H1 (cell line): ENCODE results near the gene FAM186B. TPM values are rescaled to one million over a fixed set of nuclear protein-coding genes. Genes with fewer than 3 reads are reported as not detected.

Experiments
- CTCF ChIA-PET: fragments of 300-600 bp; sonication (Branson Sonifier 250); formaldehyde crosslinking; loops from one replicate; lab custom pipeline; 2021; ENCODE audit not compliant: partially characterized antibody; lab: Charles Lee
- POLR2A ChIA-PET: fragments of 300-600 bp; sonication (Branson Sonifier 250); formaldehyde crosslinking; loops from one replicate; lab custom pipeline; 2021; ENCODE audit warnings: inconsistent platforms; ENCODE audit not compliant: partially characterized antibody; lab: Charles Lee
- DNase-seq, 2 experiments: peaks; one replicate each; pipeline versions ENCODE4 v3.0.0 to v3.0.0-alpha.2; 2010 to 2022; ENCODE audit warnings: low spot score in 2 of 2, low read depth in 1 of 2, mixed read lengths in 1 of 2
- FAIRE-seq: peaks from 2 replicates; lab custom pipeline; 2011; peaks lifted over from hg19 to GRCh38; lab: Jason Lieb, UNC
- H2AFZ ChIP-seq: 2 replicates; pipeline ENCODE4 v1.8.1; 2012; ENCODE audit warnings: low read length, inconsistent platforms
- H2AK5ac ChIP-seq: 2 replicates; pipeline ENCODE4 v1.6.1; 2013; ENCODE audit warnings: low read depth, low read length
- H2BK120ac ChIP-seq: replicated peaks from 2 replicates; pipeline ENCODE3; 2013; ENCODE audit warnings: low read depth, low read length, inconsistent platforms
- H2BK12ac ChIP-seq: 2 replicates; pipeline ENCODE4 v1.6.1; 2013; ENCODE audit warnings: low read depth, low read length
- H2BK15ac ChIP-seq: 2 replicates; pipeline ENCODE4 v1.6.1; 2013; ENCODE audit warnings: low read length
- H2BK20ac ChIP-seq: 2 replicates; pipeline ENCODE4 v1.6.1; 2013; ENCODE audit warnings: low read length
- H2BK5ac ChIP-seq: 2 replicates; pipeline ENCODE4 v1.6.1; 2013; ENCODE audit warnings: low read depth, low read length
- H3K14ac ChIP-seq: 2 replicates; pipeline ENCODE4 v1.6.1; 2013; ENCODE audit warnings: inconsistent platforms; ENCODE audit not compliant: insufficient read length
- H3K18ac ChIP-seq: 2 replicates; pipeline ENCODE4 v1.6.1; 2013; ENCODE audit warnings: low read length; ENCODE audit errors: extremely low read depth
- H3K23ac ChIP-seq: 2 replicates; pipeline ENCODE4 v1.6.1; 2013; ENCODE audit warnings: inconsistent platforms; ENCODE audit not compliant: insufficient read length
- H3K23me2 ChIP-seq: 2 replicates; pipeline ENCODE4 v1.6.1; 2013; ENCODE audit warnings: low read depth, low read length
- H3K27ac ChIP-seq: 2 replicates; pipeline ENCODE4 v1.6.1; 2011; ENCODE audit warnings: low read depth, low read length, inconsistent platforms
- H3K27me3 ChIP-seq, 4 experiments: replicated peaks in 1 of 4; 1 replicate in 1 of 4; 2 replicates in 3 of 4; pipeline versions ENCODE4 v1.6.1 to v1.8.1; 2011 to 2013; ENCODE audit warnings: low read length in 3 of 4, mild to moderate bottlenecking in 3 of 4, inconsistent platforms in 2 of 4, mixed read lengths in 2 of 4, moderate library complexity in 1 of 4; ENCODE audit not compliant: control insufficient read depth in 3 of 4, insufficient read depth in 3 of 4; ENCODE audit errors: extremely low read depth in 1 of 4
- H3K36me3 ChIP-seq, 4 experiments: 2 replicates each; pipeline versions ENCODE4 v1.6.1 to v1.8.1; 2011 to 2013; ENCODE audit warnings: mild to moderate bottlenecking in 4 of 4, low read length in 3 of 4, moderate library complexity in 2 of 4, control low read depth in 1 of 4, inconsistent platforms in 1 of 4; ENCODE audit not compliant: insufficient read depth in 4 of 4, control insufficient read depth in 2 of 4
- H3K4ac ChIP-seq: replicated peaks from 2 replicates; pipeline ENCODE3; 2013; ENCODE audit warnings: low read length, low read depth, mixed read lengths, inconsistent platforms; ENCODE audit not compliant: insufficient read length
- H3K4me1 ChIP-seq, 4 experiments: replicated peaks in 1 of 4; 1 replicate in 1 of 4; 2 replicates in 3 of 4; pipeline versions ENCODE4 v1.6.1 to v1.8.1; 2011 to 2013; ENCODE audit warnings: low read length in 3 of 4, inconsistent platforms in 2 of 4, mixed read lengths in 1 of 4; ENCODE audit not compliant: insufficient read depth in 4 of 4, control insufficient read depth in 3 of 4
- H3K4me2 ChIP-seq, 2 experiments: 2 replicates each; pipeline versions ENCODE4 v1.6.1 to v1.8.1; 2011 to 2013; ENCODE audit warnings: low read depth in 2 of 2, low read length in 2 of 2, control low read depth in 1 of 2, inconsistent platforms in 1 of 2, mild to moderate bottlenecking in 1 of 2; ENCODE audit not compliant: insufficient read depth in 1 of 2
- H3K4me3 ChIP-seq, 4 experiments: fragments of 200-600, 300-600 bp in 1 of 4; sonication (generic), shearing (Covaris generic), sonication (Bioruptor Twin) in 1 of 4; 2 replicates each; pipeline versions ENCODE4 v1.5.1 to v1.8.1; 2011 to 2016; ENCODE audit warnings: low read length in 4 of 4, low read depth in 3 of 4, control low read depth in 2 of 4, inconsistent platforms in 2 of 4, mild to moderate bottlenecking in 2 of 4, mixed read lengths in 1 of 4, moderate library complexity in 1 of 4; ENCODE audit not compliant: insufficient read depth in 2 of 4; ENCODE audit errors: extremely low read depth in 1 of 4
- H3K56ac ChIP-seq: replicated peaks from 2 replicates; pipeline ENCODE3; 2013; ENCODE audit warnings: low read depth, mild to moderate bottlenecking, mixed read lengths, low read length, inconsistent platforms; ENCODE audit not compliant: insufficient read length
- H3K79me1 ChIP-seq: 2 replicates; pipeline ENCODE4 v1.6.1; 2013; ENCODE audit warnings: low read depth, low read length, control low read depth
- H3K79me2 ChIP-seq, 2 experiments: 2 replicates each; pipeline versions ENCODE4 v1.6.1 to v1.8.1; 2012 to 2013; ENCODE audit warnings: low read length in 2 of 2, mild to moderate bottlenecking in 2 of 2, inconsistent platforms in 1 of 2; ENCODE audit not compliant: insufficient read depth in 2 of 2, control insufficient read depth in 1 of 2
- H3K9ac ChIP-seq, 4 experiments: replicated peaks in 1 of 4; 1 replicate in 1 of 4; 2 replicates in 3 of 4; pipeline versions ENCODE4 v1.6.1 to v1.8.1; 2011 to 2013; ENCODE audit warnings: low read depth in 3 of 4, low read length in 3 of 4, control low read depth in 2 of 4, mild to moderate bottlenecking in 2 of 4, moderate library complexity in 2 of 4, inconsistent platforms in 1 of 4; ENCODE audit errors: extremely low read depth in 1 of 4
- H3K9me3 ChIP-seq, 2 experiments: 2 replicates each; pipeline versions ENCODE4 v1.6.1 to v1.8.1; 2012 to 2013; ENCODE audit warnings: mild to moderate bottlenecking in 2 of 2, moderate library complexity in 2 of 2, control low read depth in 1 of 2, inconsistent platforms in 1 of 2, low read depth in 1 of 2, low read length in 1 of 2, mixed read lengths in 1 of 2; ENCODE audit not compliant: insufficient read depth in 2 of 2
- H4K20me1 ChIP-seq, 2 experiments: replicated peaks in 1 of 2; 2 replicates each; pipeline versions ENCODE3 to v1.8.1; 2011 to 2013; ENCODE audit warnings: inconsistent platforms in 2 of 2, low read length in 2 of 2, mild to moderate bottlenecking in 1 of 2; ENCODE audit not compliant: insufficient read depth in 2 of 2, control insufficient read depth in 1 of 2
- H4K5ac ChIP-seq: 2 replicates; pipeline ENCODE4 v1.6.1; 2013; ENCODE audit warnings: low read length, low read depth, mixed read lengths, inconsistent platforms; ENCODE audit not compliant: insufficient read length
- H4K8ac ChIP-seq: 2 replicates; pipeline ENCODE4 v1.8.0; 2013; ENCODE audit warnings: mild to moderate bottlenecking, moderate library complexity, low read length, inconsistent platforms; ENCODE audit not compliant: insufficient read depth; ENCODE audit errors: extremely low read depth
- H4K91ac ChIP-seq: replicated peaks from 2 replicates; pipeline ENCODE3; 2013; ENCODE audit warnings: low read length, mixed read lengths, inconsistent platforms; ENCODE audit not compliant: insufficient read length
- ASH2L ChIP-seq: fragments of 200-600, 300-600 bp; sonication (generic); IDR thresholded peaks from one replicate; pipeline ENCODE4 v1.7.1; 2017; ENCODE audit warnings: low read length
- CBX8 ChIP-seq: fragments of 300-800, 300-1000 bp; sonication (generic); IDR thresholded peaks from 2 replicates; pipeline ENCODE4 v1.7.1; 2016; ENCODE audit warnings: low read depth, low read length, borderline replicate concordance
- GTF2F1 ChIP-seq: IDR thresholded peaks from 2 replicates; pipeline ENCODE4 v1.6.1; 2012; ENCODE audit warnings: low read depth, low read length, improper control_type of control experiment, borderline replicate concordance
- HDAC2 ChIP-seq, 2 experiments: fragments of 300-600 bp in 1 of 2; sonication (generic) in 1 of 2; IDR thresholded peaks; 2 replicates each; pipeline ENCODE4 v1.6.1; 2011 to 2012; ENCODE audit warnings: low read depth in 2 of 2, low read length in 2 of 2, mild to moderate bottlenecking in 2 of 2, moderate library complexity in 2 of 2, borderline replicate concordance in 1 of 2, inconsistent platforms in 1 of 2
- KDM1A ChIP-seq: fragments of 200-600, 300-600 bp; sonication (generic); IDR thresholded peaks from 2 replicates; pipeline ENCODE4 v1.7.1; 2016; ENCODE audit warnings: mild to moderate bottlenecking, low read length, borderline replicate concordance
- MAFK ChIP-seq: IDR thresholded peaks from 2 replicates; pipeline ENCODE4 v1.6.1; 2012; ENCODE audit warnings: low read depth, mild to moderate bottlenecking, improper control_type of control experiment, low read length
- WGBS, 2 experiments: shearing (Covaris generic) in 1 of 2; methylation state at CpG; one replicate each; pipeline versions ENCODE4 v1.1.6 to v1.1.7; 2013 to 2015; ENCODE audit warnings: low lambda C conversion rate in 2 of 2, mixed read lengths in 2 of 2, inconsistent platforms in 1 of 2, low coverage in 1 of 2, missing lambda C conversion rate in 1 of 2; ENCODE audit not compliant: insufficient replicate concordance in 2 of 2, insufficient coverage in 1 of 2, insufficient read length in 1 of 2; ENCODE audit errors: extremely low coverage in 1 of 2, missing lambda C conversion rate in 1 of 2; 5-methylcytosine and 5-hydroxymethylcytosine counted together
- polyA plus RNA-seq, 7 experiments: library from polyadenylated mRNA; depleted of rRNA in 3 of 7; stranded (reverse) in 5 of 7; unstranded in 2 of 7; fragments of >200 nt in 5 of 7; fragments of 200-250 nt in 2 of 7; gene quantifications; 1 replicate in 5 of 7; 2 replicates in 1 of 7; 4 replicates in 1 of 7; pipeline versions ENCODE4 v1.2.1 to v1.2.3, GENCODE V29; 2011 to 2013; ENCODE audit warnings: missing spikeins in 2 of 7, mixed read lengths in 2 of 7
- total RNA-seq: library from RNA; stranded (reverse); fragmentation: NEBNext Ultra II Directional; extraction: Animal tissue kit (Norgen Biotek cat#: 25700); gene quantifications from 2 replicates; pipeline ENCODE4 v1.2.1, GENCODE V29; 2021
- TF ChIP-seq, protein P1 (sequence below), 3 experiments: IDR thresholded peaks; 1 replicate in 2 of 3; 2 replicates in 1 of 3; pipeline versions ENCODE4 v1.5.1 to v1.6.1; 2011; ENCODE audit warnings: low read length in 3 of 3, mild to moderate bottlenecking in 3 of 3, inconsistent platforms in 2 of 3, low read depth in 1 of 3, moderate library complexity in 1 of 3; ENCODE audit not compliant: insufficient read depth in 1 of 3; ENCODE audit errors: control extremely low read depth in 1 of 3

Gene FAM186B
- total and polyA plus RNA-seq, 2 of the 8 experiments (the other 6 are each of a cell fraction or from before 2014, with no cell fraction given): 0.12 to 0.73 TPM

DNA sequence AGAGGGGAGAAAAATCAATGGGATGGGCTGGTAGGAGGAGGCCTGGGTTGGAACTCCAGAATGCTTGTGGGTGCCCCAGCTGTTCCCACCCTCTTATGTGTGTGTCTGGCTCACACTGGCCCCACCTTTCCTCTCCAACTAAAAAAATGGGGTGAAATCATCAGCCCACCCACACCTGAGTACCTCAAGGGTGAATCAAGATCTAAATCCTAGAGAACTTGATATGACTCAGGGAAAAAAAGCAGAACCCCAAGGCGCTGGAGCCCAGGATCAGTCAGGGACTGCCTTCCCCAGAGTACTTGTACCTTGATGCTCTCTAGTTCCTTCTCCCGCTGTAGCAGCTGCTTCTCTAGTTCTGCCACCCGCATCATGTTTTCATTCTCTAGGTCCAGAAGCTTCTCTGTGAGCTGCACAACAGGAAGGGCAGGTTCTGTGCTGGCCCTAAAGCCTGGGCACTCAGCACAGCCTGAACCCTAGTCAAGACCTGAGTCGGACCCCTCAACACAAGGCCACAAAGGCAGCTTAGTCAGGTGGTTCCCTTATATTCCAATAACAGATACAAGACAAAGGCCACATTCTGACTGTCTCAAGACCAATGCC lies 47.6 kb upstream of the FAM186B start:
- Histone ChIP-seq H3K4me3 (no peak overlapping the region), H3K9me3 (no peaks in the 10 kb centered on the region), H4K5ac (no peak overlapping the region), H3K56ac (no peak overlapping the region), H2BK20ac (no peak overlapping the region), H2BK120ac (no peak overlapping the region), H2BK12ac (no peak overlapping the region), H3K4ac (no peak overlapping the region), H2BK15ac (no peak overlapping the region), H3K36me3 (peaks cover 11 to 61% (median 34%) of the 10 kb centered on the region in 4 experiments), H3K23ac (no peak overlapping the region), H3K18ac (no peak overlapping the region), H3K27me3 (no peaks in the 10 kb centered on the region), H3K23me2 (no peaks in the 10 kb centered on the region), H3K9ac (no peak overlapping the region), H3K79me1 (no peaks in the 10 kb centered on the region), H4K20me1 (peaks cover 0 to 2% of the 10 kb centered on the region in 2 experiments), H2AK5ac (no peak overlapping the region), H2BK5ac (no peak overlapping the region; the same call in 1 of the 2 replicates), H3K79me2 (no peaks in the 10 kb centered on the region), H3K4me1 (no peaks in the 10 kb centered on the region), H4K8ac (peak overlapping the region; percentile 3; the same call in 1 of the 2 replicates), H4K91ac (no peak overlapping the region), H3K14ac (no peak overlapping the region), H3K27ac (no peak overlapping the region), H3K4me2 (no peak overlapping the region), H2AFZ (no peak overlapping the region)
- DNase-seq (no peak), FAIRE-seq (no peak)
- POLR2A ChIA-PET: interaction anchor here (1.0 to 3.2 kb wide), 4 partner anchors 10 to 88 kb away, joined by 3 to 12 read pairs (median 5); partner anchors contain the start of gene TMBIM6
- CTCF ChIA-PET: interaction anchor here (0.7 to 12.7 kb wide), 11 partner anchors 8 to 360 kb away, joined by 3 to 222 read pairs (median 6); partner anchors contain the start of gene FMNL3
- WGBS, 2 experiments: 84% methylated on average over 4 of the region's 4 CpGs; no CpG with 5 or more reads in 1 of the 2 experiments
- TF ChIP-seq, protein P1, sequence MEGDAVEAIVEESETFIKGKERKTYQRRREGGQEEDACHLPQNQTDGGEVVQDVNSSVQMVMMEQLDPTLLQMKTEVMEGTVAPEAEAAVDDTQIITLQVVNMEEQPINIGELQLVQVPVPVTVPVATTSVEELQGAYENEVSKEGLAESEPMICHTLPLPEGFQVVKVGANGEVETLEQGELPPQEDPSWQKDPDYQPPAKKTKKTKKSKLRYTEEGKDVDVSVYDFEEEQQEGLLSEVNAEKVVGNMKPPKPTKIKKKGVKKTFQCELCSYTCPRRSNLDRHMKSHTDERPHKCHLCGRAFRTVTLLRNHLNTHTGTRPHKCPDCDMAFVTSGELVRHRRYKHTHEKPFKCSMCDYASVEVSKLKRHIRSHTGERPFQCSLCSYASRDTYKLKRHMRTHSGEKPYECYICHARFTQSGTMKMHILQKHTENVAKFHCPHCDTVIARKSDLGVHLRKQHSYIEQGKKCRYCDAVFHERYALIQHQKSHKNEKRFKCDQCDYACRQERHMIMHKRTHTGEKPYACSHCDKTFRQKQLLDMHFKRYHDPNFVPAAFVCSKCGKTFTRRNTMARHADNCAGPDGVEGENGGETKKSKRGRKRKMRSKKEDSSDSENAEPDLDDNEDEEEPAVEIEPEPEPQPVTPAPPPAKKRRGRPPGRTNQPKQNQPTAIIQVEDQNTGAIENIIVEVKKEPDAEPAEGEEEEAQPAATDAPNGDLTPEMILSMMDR (IDR thresholded peaks at IDR 0.05; ENCODE audit: control extremely low read depth in 1 of 3, insufficient read depth in 1 of 3, low read depth in 1 of 3, low read length in 3 of 3): no peak
- no peak for TF ChIP-seq KDM1A
- no peak for TF ChIP-seq MAFK
- TF ChIP-seq ASH2L: no peak
- TF ChIP-seq CBX8: no peak
- TF ChIP-seq GTF2F1: no peak
- TF ChIP-seq HDAC2 (IDR thresholded peaks at IDR 0.05; ENCODE audit: borderline replicate concordance in 1 of 2, low read depth in 2 of 2, low read length in 2 of 2): no peak
